ENCODE results near the gene DPYD.

GRCh38 chr1:97588772-97589171, 332.1 kb downstream of the DPYD start:
- no peak for TF ChIP-seq CTCF (IDR thresholded peaks at IDR 0.05)
- TF ChIP-seq EP300 (IDR thresholded peaks at IDR 0.05), result no peak
- TF ChIP-seq POLR2A (IDR thresholded peaks at IDR 0.05), result no peak

Data from ovary (tissue), 3 donors.